T1000 (cell line): ENCODE data around the gene PXMP4.

Experiments used
- DNase-seq: peaks from one replicate; lab custom pipeline; 2025; ENCODE audit warnings: mixed read lengths; lab: John Stamatoyannopoulos, UW

Gene PXMP4

GRCh38 chr20:33731693-33732165 lies 11.6 kb upstream of the PXMP4 start, which contains the start of gene ZNF341:
Gene ZNF341, plus strand, starts transcription at chr20:33731996. Its CDS starts 26 bp downstream, at chr20:33732022.
- peak; percentile 92 for DNase-seq

GRCh38 chr20:33730946-33731692 lies 11.0 kb upstream of the PXMP4 start:
- no peak for DNase-seq

- DNase-seq = no peak
Measured at GRCh38 chr20:33729101-33729500, 9.0 kb upstream of the PXMP4 start.

- DNase-seq = no peak
Measured at GRCh38 chr20:33728463-33728862, 8.4 kb upstream of the PXMP4 start.

- DNase-seq = no peak
Measured at GRCh38 chr20:33727806-33728205, 7.7 kb upstream of the PXMP4 start.

- DNase-seq = no peak
Measured at GRCh38 chr20:33727115-33727479, 7.0 kb upstream of the PXMP4 start.

GRCh38 chr20:33725607-33726264 lies 5.6 kb upstream of the PXMP4 start:
- DNase-seq = no peak

- DNase-seq = no peak
Measured at GRCh38 chr20:33724439-33725094, 4.5 kb upstream of the PXMP4 start.

- no peak for DNase-seq
Measured at GRCh38 chr20:33721391-33722140, 1.5 kb upstream of the PXMP4 start.

- DNase-seq = no peak
Measured at GRCh38 chr20:33719277-33719988, 677 bp downstream of the PXMP4 start.

- no peak for DNase-seq
Measured at GRCh38 chr20:33716498-33716897, 3.6 kb downstream of the PXMP4 start.

GRCh38 chr20:33713865-33714367 lies 6.2 kb downstream of the PXMP4 start:
- no peak for DNase-seq

- DNase-seq = no peak
Measured at GRCh38 chr20:33711446-33711738, 8.7 kb downstream of the PXMP4 start.

- no peak for DNase-seq
Measured at GRCh38 chr20:33710681-33711445, 9.2 kb downstream of the PXMP4 start.

GRCh38 chr20:33709905-33710541 lies 10.1 kb downstream of the PXMP4 start:
- DNase-seq = no peak

GRCh38 chr20:33709398-33709797 lies 10.7 kb downstream of the PXMP4 start:
- no peak for DNase-seq

- no peak for DNase-seq
Measured at GRCh38 chr20:33707668-33708067, 12.4 kb downstream of the PXMP4 start.

GRCh38 chr20:33704197-33704924 lies 15.7 kb downstream of the PXMP4 start:
- no peak for DNase-seq

- DNase-seq = no peak
Measured at GRCh38 chr20:33703498-33704137, 16.5 kb downstream of the PXMP4 start.
